ENCODE results near the gene ARHGEF35.
"Not testable (repeated sequence)": the region's sequence is repeated elsewhere in the genome, so short reads cannot be mapped to it uniquely, and the experiment has no call there.

- TF ChIP-seq EZH2 (IDR thresholded peaks at IDR 0.05; ENCODE audit: low read depth); CTCF (conservative IDR thresholded peaks at IDR 0.05): not testable (repeated sequence)
Observed at GRCh38 chr7:144187848-144188247, 7.8 kb downstream of the ARHGEF35 start.

Data from PC-9 (cell line).